Activated naive CD8-positive, alpha-beta T cell treated with anti-CD3 and anti-CD28 coated beads, Interleukin-2, amount 10 ng/mL, durations not matched to agents 7 days and 5 days (primary cell): ENCODE measurements around the gene SVIL. TPM values are rescaled to one million over a fixed set of nuclear protein-coding genes. Genes with fewer than 3 reads are reported as not detected.
A peak's percentile ranks its signal among the peaks of the same experiment; 100 is the strongest.
"Not testable (repeated sequence)": the region's sequence is repeated elsewhere in the genome, so short reads cannot be mapped to it uniquely, and the experiment has no call there.

Source experiments
- ATAC-seq: fragments of 150-1000 bp; cut with Tn5 transposase; one replicate; pipeline ENCODE4 v1.10.0; 2021; ENCODE audit warnings: low read depth, moderate library complexity
- POLR2A ChIA-PET: fragments of 350-600 bp; sonication (Branson Sonifier 250); formaldehyde crosslinking; loops from one replicate; lab custom pipeline; 2021; ENCODE audit warnings: antibody characterized with exemption; lab: Charles Lee
- DNase-seq: peaks from one replicate; pipeline ENCODE4 v3.0.0; 2021
- H3K27ac Mint-ChIP-seq: one replicate; pipeline ENCODE4 v1.8.0; 2022; ENCODE audit warnings: mild to moderate bottlenecking, mixed read lengths
- H3K27me3 Mint-ChIP-seq: one replicate; pipeline ENCODE4 v1.8.0; 2022; ENCODE audit warnings: mild to moderate bottlenecking, moderate library complexity, mixed read lengths
- H3K36me3 Mint-ChIP-seq: one replicate; pipeline ENCODE4 v1.8.0; 2021; ENCODE audit warnings: mild to moderate bottlenecking, mixed read lengths
- H3K4me1 Mint-ChIP-seq: one replicate; pipeline ENCODE4 v1.8.0; 2021; ENCODE audit warnings: mixed read lengths
- H3K4me3 Mint-ChIP-seq: one replicate; pipeline ENCODE4 v1.8.0; 2022; ENCODE audit warnings: mild to moderate bottlenecking, moderate library complexity, mixed read lengths
- H3K9me3 Mint-ChIP-seq: one replicate; pipeline ENCODE4 v1.8.0; 2021; ENCODE audit warnings: mixed read lengths
- total RNA-seq, 2 experiments: library from RNA; stranded (reverse); gene quantifications; one replicate each; pipeline ENCODE4 v1.2.3, GENCODE V29; 2021

The SVIL gene
- total RNA-seq, 2 experiments from 2014 or later = 8.3 to 10.3 TPM

GRCh38 chr10:29506324-29506921 lies 128.3 kb downstream of the SVIL start:
- H3K27ac Mint-ChIP-seq, H3K9me3 Mint-ChIP-seq, H3K4me3 Mint-ChIP-seq, H3K4me1 Mint-ChIP-seq, POLR2A ChIA-PET, H3K36me3 Mint-ChIP-seq, ATAC-seq, DNase-seq, H3K27me3 Mint-ChIP-seq: not testable (repeated sequence)

- no peaks in the 10 kb centered on the region for H3K36me3 Mint-ChIP-seq
- H3K4me1 Mint-ChIP-seq = no peaks in the 10 kb centered on the region
- no peaks in the 10 kb centered on the region for H3K27me3 Mint-ChIP-seq
- ATAC-seq = no peak
- POLR2A ChIA-PET = no interaction called here
- H3K27ac Mint-ChIP-seq = no peak overlapping the region
- no peak for DNase-seq
- H3K4me3 Mint-ChIP-seq = no peak overlapping the region
- H3K9me3 Mint-ChIP-seq = no peaks in the 10 kb centered on the region
These were observed 132.4 kb downstream of the SVIL start for GRCh38 chr10:29502351-29502750.

- Mint-ChIP-seq H3K4me1 (no peaks in the 10 kb centered on the region), H3K4me3 (no peak overlapping the region), H3K9me3 (no peaks in the 10 kb centered on the region), H3K27me3 (no peaks in the 10 kb centered on the region), H3K27ac (no peak overlapping the region), H3K36me3 (no peaks in the 10 kb centered on the region)
- no peak for ATAC-seq
- DNase-seq = no peak
- POLR2A ChIA-PET = no interaction called here
These were observed 133.1 kb downstream of the SVIL start for GRCh38 chr10:29501692-29502091.

GRCh38 chr10:29499993-29500537 lies 134.7 kb downstream of the SVIL start:
- Mint-ChIP-seq H3K4me1 (no peaks in the 10 kb centered on the region), H3K27me3 (no peaks in the 10 kb centered on the region), H3K36me3 (peaks cover 1% of the 10 kb centered on the region), H3K9me3 (no peaks in the 10 kb centered on the region), H3K4me3 (no peak overlapping the region), H3K27ac (no peak overlapping the region)
- ATAC-seq (no peak), DNase-seq (no peak)
- POLR2A ChIA-PET = no interaction called here

DNA sequence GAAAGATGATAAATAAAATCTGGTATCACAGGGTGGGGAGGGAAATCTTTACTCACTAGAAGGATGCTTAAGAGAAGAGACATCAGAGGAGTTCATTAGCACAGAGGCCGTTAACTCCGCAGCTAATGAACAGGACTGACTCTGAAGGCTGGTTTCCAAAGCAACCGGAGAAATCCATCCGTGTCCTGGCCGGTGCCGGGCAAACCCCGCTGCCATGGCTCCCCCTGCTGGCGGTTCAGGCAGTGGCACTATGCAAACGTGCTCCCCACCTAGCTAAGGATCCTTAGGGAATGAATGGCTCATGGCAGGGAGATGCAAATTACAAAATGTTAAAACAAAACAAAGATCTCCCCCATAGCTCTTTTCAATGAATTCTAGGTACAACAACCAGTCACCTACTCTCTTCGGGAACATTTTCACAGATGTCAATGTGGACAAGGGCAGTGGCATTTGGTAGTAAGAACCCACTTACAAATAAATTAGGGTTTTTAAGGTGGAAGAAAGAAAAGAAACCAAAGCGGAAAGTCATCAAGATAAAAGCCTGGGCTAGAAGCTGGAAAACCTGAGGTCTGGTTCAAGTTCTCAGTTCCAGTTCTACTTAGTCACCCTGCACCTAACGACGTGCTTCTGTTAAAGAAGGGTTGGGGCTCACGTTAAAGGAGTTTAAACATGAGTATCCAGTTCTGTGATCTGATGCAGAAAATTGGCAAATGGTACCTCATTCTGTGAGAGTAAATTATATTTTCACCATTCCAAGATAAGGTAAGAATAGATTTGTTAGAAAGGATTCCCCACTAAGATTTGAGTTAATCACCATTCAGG lies 138.2 kb downstream of the SVIL start:
- peaks cover 1% of the 10 kb centered on the region for H3K36me3 Mint-ChIP-seq
- ATAC-seq (peak; percentile 45), DNase-seq (peak; percentile 79)
- H3K27ac Mint-ChIP-seq = no peak overlapping the region
- no peak overlapping the region for H3K4me3 Mint-ChIP-seq
- POLR2A ChIA-PET = no interaction called here
- H3K9me3 Mint-ChIP-seq = no peaks in the 10 kb centered on the region
- no peaks in the 10 kb centered on the region for H3K27me3 Mint-ChIP-seq
- H3K4me1 Mint-ChIP-seq = no peaks in the 10 kb centered on the region

DNA sequence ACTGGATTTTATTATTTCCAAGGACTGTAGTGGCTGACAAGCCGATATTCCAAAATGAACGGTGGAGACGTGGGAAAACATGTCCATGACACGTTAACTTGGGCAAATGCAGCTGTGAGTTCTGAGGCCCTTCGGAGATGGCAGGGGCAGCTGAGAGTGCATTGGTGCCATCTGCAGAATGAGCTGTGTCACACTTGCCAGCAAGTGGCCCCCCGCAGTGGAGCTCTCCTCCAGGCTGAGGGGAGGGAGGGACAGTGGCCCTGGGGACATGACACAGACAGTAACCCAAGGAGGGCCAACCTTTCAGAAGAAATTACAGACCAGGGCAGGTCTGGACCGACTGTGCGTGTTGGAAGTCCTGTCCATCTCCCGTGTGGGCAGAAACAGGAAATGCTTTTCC lies 139.4 kb downstream of the SVIL start:
- H3K27me3 Mint-ChIP-seq = no peaks in the 10 kb centered on the region
- no peak for DNase-seq
- no peak for ATAC-seq
- no peaks in the 10 kb centered on the region for H3K4me1 Mint-ChIP-seq
- peaks cover 1% of the 10 kb centered on the region for H3K36me3 Mint-ChIP-seq
- no peak overlapping the region for H3K4me3 Mint-ChIP-seq
- POLR2A ChIA-PET = no interaction called here
- H3K9me3 Mint-ChIP-seq = no peaks in the 10 kb centered on the region
- no peak overlapping the region for H3K27ac Mint-ChIP-seq

DNA sequence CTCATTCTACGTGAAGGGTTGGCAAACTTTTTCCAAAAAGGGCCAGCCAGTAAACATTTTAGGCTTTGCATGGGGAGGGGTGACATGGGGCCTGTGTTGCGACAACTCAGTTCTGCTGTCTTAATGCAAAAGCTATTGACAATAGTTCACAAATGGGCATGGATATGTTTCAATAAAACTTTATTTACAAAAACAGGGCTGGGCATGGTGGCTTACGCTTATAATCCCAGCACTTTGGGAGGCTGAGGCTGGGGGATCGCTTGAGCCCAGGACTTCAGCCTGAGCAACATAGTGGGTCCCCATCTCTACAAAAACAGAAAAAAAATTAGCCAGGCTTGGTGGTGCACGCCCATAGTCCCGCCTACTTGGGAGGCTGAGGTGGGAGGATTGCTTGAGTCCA lies 141.1 kb downstream of the SVIL start:
- Mint-ChIP-seq H3K27me3 (no peaks in the 10 kb centered on the region), H3K4me3 (no peak overlapping the region), H3K4me1 (no peaks in the 10 kb centered on the region), H3K27ac (no peak overlapping the region), H3K36me3 (peaks cover 6% of the 10 kb centered on the region), H3K9me3 (no peaks in the 10 kb centered on the region)
- ATAC-seq = no peak
- no peak for DNase-seq
- POLR2A ChIA-PET = no interaction called here

- H3K4me1 Mint-ChIP-seq = no peaks in the 10 kb centered on the region
- H3K36me3 Mint-ChIP-seq = peaks cover 15% of the 10 kb centered on the region
- ATAC-seq (no peak), DNase-seq (no peak)
- POLR2A ChIA-PET = interaction anchor here (0.7 kb wide), 1 partner anchor 1052 kb away, joined by 3 read pairs; no protein-coding TSS in a partner anchor
- H3K9me3 Mint-ChIP-seq = no peaks in the 10 kb centered on the region
- no peaks in the 10 kb centered on the region for H3K27me3 Mint-ChIP-seq
- no peak overlapping the region for H3K4me3 Mint-ChIP-seq
- H3K27ac Mint-ChIP-seq = no peak overlapping the region
These were observed 142.0 kb downstream of the SVIL start for GRCh38 chr10:29492774-29493173.

DNA sequence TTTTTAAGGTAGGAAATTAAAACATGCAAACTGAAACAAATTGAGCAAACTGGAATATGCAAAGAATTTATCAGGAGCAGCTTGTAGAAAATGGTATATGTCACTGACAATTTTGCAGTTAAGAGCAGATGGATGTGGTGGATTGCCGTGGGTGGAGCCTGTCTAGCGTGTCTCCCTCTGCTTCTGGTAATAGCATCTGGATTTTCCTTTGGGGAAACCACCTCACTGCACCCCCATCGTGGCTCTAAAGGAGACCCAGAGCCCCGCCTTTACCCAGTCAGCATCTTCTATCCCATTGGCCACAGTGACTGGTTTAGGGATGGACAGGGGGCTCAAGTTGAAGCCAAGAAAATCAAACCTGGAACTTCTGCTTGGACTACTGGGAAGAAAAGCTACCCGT lies 142.9 kb downstream of the SVIL start:
- H3K27ac Mint-ChIP-seq = no peak overlapping the region
- peaks cover 7% of the 10 kb centered on the region for H3K4me1 Mint-ChIP-seq
- no peak overlapping the region for H3K4me3 Mint-ChIP-seq
- POLR2A ChIA-PET = no interaction called here
- no peak for DNase-seq
- H3K36me3 Mint-ChIP-seq = peaks cover 21% of the 10 kb centered on the region
- no peaks in the 10 kb centered on the region for H3K9me3 Mint-ChIP-seq
- no peaks in the 10 kb centered on the region for H3K27me3 Mint-ChIP-seq
- ATAC-seq = no peak

GRCh38 chr10:29490781-29491280 lies 143.9 kb downstream of the SVIL start:
- POLR2A ChIA-PET, H3K9me3 Mint-ChIP-seq, H3K27me3 Mint-ChIP-seq, DNase-seq, H3K4me3 Mint-ChIP-seq, ATAC-seq, H3K27ac Mint-ChIP-seq: not testable (repeated sequence)
- Mint-ChIP-seq H3K36me3 (peaks cover 26% of the 10 kb centered on the region), H3K4me1 (peaks cover 15% of the 10 kb centered on the region)

DNA sequence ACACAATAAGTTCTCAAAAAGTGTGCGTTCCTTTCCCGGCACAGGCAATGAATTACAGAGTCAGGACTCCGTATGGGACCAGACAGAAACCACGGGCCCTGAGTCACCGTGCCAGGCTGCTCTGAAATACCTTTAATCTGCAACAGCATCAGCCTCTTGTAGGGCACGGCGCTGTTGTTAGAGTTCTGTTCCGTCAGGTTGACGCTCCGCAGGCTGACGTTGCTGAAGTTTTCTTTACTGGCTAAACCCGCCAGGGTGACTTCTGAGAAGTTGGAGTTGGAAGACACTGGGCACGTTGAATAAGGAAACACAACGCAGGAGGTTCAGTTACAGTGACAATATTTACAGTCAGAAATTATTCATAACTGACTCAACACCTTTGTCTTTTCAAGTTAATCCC lies 146.3 kb downstream of the SVIL start:
- ATAC-seq, POLR2A ChIA-PET, H3K4me3 Mint-ChIP-seq, DNase-seq, H3K9me3 Mint-ChIP-seq, H3K27ac Mint-ChIP-seq, H3K27me3 Mint-ChIP-seq: not testable (repeated sequence)
- Mint-ChIP-seq H3K36me3 (peaks cover 30% of the 10 kb centered on the region), H3K4me1 (peaks cover 26% of the 10 kb centered on the region)

- ATAC-seq, DNase-seq, H3K27me3 Mint-ChIP-seq, POLR2A ChIA-PET, H3K4me3 Mint-ChIP-seq, H3K27ac Mint-ChIP-seq, H3K9me3 Mint-ChIP-seq: not testable (repeated sequence)
- peaks cover 30% of the 10 kb centered on the region for H3K36me3 Mint-ChIP-seq
- H3K4me1 Mint-ChIP-seq = peaks cover 32% of the 10 kb centered on the region
These were observed 146.9 kb downstream of the SVIL start for GRCh38 chr10:29487884-29488266.

GRCh38 chr10:29487032-29487883 lies 147.5 kb downstream of the SVIL start:
- DNase-seq, H3K9me3 Mint-ChIP-seq, POLR2A ChIA-PET, H3K27me3 Mint-ChIP-seq: not testable (repeated sequence)
- peak overlapping the region; percentile 40 for H3K4me3 Mint-ChIP-seq
- peaks cover 38% of the 10 kb centered on the region for H3K4me1 Mint-ChIP-seq
- peak; percentile 31 for ATAC-seq
- H3K36me3 Mint-ChIP-seq = peaks cover 30% of the 10 kb centered on the region
- H3K27ac Mint-ChIP-seq = peak overlapping the region; percentile 70
